Adipose tissue (tissue), 3 donors: ENCODE measurements around the gene PARPBP. TPM values are rescaled to one million over a fixed set of nuclear protein-coding genes. Genes with fewer than 3 reads are reported as not detected.
"Not testable (repeated sequence)": the region's sequence is repeated elsewhere in the genome, so short reads cannot be mapped to it uniquely, and the experiment has no call there.

ENCODE experiments used
- H3K27ac ChIP-seq: one replicate; pipeline ENCODE4 v1.5.1; 2013; ENCODE audit warnings: low read depth, low read length
- WGBS, 3 donors: extraction: QIAGEN DNeasy Blood & Tissue Kit; methylation state at CpG; one replicate each; pipeline ENCODE4 v1.1.7; 2013; 5-methylcytosine and 5-hydroxymethylcytosine counted together
- polyA plus RNA-seq, 3 donors: library from polyadenylated mRNA; stranded (reverse); fragments of 200-250 nt; gene quantifications; one replicate each; pipeline ENCODE4 v1.2.3, GENCODE V29; 2013
- donor health status: healthy with polysubstance abuse.
- donor health status: Bipolar disorder and iron deficiency.
- donor health status: healthy.

The PARPBP gene
- polyA plus RNA-seq, 3 donors, result 0.60 to 1.1 (median 0.90) TPM

- 69 to 82% (median 73%) methylated on average over 5 of the region's 5 CpGs for WGBS, 3 donors
- no peak overlapping the region for H3K27ac ChIP-seq
Observed at GRCh38 chr12:102227954-102228353, 108.0 kb downstream of the PARPBP start.

GRCh38 chr12:102232036-102232435, 112.1 kb downstream of the PARPBP start:
- no peak overlapping the region for H3K27ac ChIP-seq

DNA sequence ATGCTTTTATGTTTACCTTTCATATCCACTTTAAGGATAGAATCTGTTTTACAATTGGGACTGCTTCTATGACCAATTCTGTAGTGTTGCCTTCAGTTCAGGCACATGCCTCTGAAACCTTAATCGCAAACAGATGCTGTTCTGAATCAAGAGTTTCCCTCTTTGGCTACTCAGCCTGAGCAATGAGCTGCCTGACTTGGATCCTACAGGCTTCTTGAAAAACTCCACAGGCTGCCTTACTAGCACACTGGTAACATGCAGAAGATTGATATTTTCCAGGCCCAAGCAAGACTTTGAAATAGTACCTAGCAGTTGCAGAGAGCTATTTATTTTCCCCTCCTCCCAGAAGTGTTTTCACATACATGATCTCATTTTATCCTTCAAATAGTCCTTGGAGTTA, 112.5 kb downstream of the PARPBP start:
- 60 to 74% (median 61%) methylated on average over 1 of the region's 1 CpG for WGBS, 3 donors

DNA sequence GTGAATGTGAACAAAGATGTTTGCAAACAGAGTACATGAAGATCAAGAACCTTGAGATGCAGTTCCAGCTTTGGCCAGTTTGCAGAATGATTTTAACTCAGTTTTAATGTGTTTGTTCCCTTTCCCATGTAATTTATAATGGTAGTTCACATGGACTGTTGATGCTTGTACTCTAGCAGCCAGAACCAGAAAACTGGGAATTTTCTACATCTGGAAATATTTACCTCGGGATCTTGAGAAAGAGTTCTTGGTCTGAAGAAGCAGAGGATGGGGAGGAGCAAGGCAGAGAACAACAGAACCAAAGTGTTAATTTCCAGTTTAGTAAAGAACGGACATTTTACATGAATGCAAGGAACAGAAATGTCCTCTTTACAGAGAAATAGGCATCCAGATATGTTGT, 114.6 kb downstream of the PARPBP start:
- H3K27ac ChIP-seq, result no peak overlapping the region
- WGBS, 3 donors, result 65 to 71% (median 66%) methylated on average over 2 of the region's 2 CpGs

More for the DNA sequence above, 112.5 kb downstream of the PARPBP start:
- H3K27ac ChIP-seq, result no peak overlapping the region

DNA sequence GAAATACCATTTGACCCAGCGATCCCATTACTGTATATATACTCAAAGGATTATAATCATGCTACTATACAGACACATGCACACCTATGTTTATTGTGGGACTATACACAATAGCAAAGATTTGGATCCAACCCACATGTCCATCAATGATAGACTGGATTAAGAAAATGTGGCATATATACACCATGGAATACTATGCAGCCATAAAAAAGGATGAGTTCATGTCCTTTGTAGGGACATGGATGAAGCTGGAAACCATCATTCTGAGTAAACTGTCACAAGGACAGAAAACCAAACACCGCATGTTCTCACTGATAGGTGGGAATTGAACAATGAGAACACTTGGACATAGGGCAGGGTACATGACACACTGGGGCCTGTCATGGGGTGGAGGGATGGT, 120.9 kb downstream of the PARPBP start:
- 89 to 96% (median 94%) methylated on average over 2 of the region's 2 CpGs for whole genome bisulfite sequencing, 3 donors

More for the DNA sequence above, 120.9 kb downstream of the PARPBP start:
- not testable (repeated sequence) for H3K27ac ChIP-seq

Other genes with a start within 250 kb of the PARPBP start
- 10 to 100 TPM in 2 of 3 donors, 1 to 10 TPM in 1; 3.9 to 30.8 (median 13.1) TPM for gene DRAM1, start 242.6 kb upstream of the PARPBP start, polyA plus RNA-seq
- gene WASHC3, start 58.2 kb upstream of the PARPBP start, polyA plus RNA-seq, result 10 to 100 TPM; 21.3 to 64.1 (median 35.5) TPM
- gene NUP37, start 69 bp upstream of the PARPBP start, polyA plus RNA-seq, result 10 to 100 TPM; 11.0 to 15.3 (median 14.1) TPM
- not detected for gene PMCH, start 77.7 kb downstream of the PARPBP start, polyA plus RNA-seq